ENCODE measurements around the gene PLPP4. TPM values are rescaled to one million over a fixed set of nuclear protein-coding genes. Genes with fewer than 3 reads are reported as not detected.

PLPP4 gene
- total and polyA plus RNA-seq, 2 experiments from 2014 or later, result 0.74 to 1.0 TPM

- DNase-seq (ENCODE audit: low read depth in 1 of 2, low spot score in 1 of 2), result no peak
- no peaks in the 10 kb centered on the region for H3K27me3 ChIP-seq
- H3K9me3 ChIP-seq (ENCODE audit: low read depth), result no peaks in the 10 kb centered on the region
- no peak overlapping the region for H3K4me3 ChIP-seq
- no peaks in the 10 kb centered on the region for H3K4me1 ChIP-seq (ENCODE audit: low read depth)
- no peaks in the 10 kb centered on the region for H3K36me3 ChIP-seq
- no peak for TF ChIP-seq CTCF (IDR thresholded peaks at IDR 0.05; ENCODE audit: low read depth, low read length)
- no peak overlapping the region for H3K27ac ChIP-seq
These were observed 151.0 kb downstream of the PLPP4 start for GRCh38 chr10:120607710-120608703.

GRCh38 chr10:120609006-120609405 lies 152.0 kb downstream of the PLPP4 start:
- TF ChIP-seq CTCF (IDR thresholded peaks at IDR 0.05; ENCODE audit: low read depth, low read length), result no peak
- no peak overlapping the region for H3K27ac ChIP-seq

GRCh38 chr10:120610791-120611190 lies 153.8 kb downstream of the PLPP4 start:
- Histone ChIP-seq H3K27ac (no peak overlapping the region), H3K4me3 (no peak overlapping the region), H3K4me1 (ENCODE audit: low read depth) (no peaks in the 10 kb centered on the region), H3K36me3 (no peaks in the 10 kb centered on the region), H3K27me3 (no peaks in the 10 kb centered on the region), H3K9me3 (ENCODE audit: low read depth) (no peaks in the 10 kb centered on the region)
- TF ChIP-seq CTCF (IDR thresholded peaks at IDR 0.05; ENCODE audit: low read depth, low read length), result no peak
- DNase-seq (ENCODE audit: low read depth in 1 of 2, low spot score in 1 of 2), result no peak

More at GRCh38 chr10:120609006-120609405, 152.0 kb downstream of the PLPP4 start:
- DNase-seq (ENCODE audit: low read depth in 1 of 2, low spot score in 1 of 2), result no peak
- Histone ChIP-seq H3K36me3 (no peaks in the 10 kb centered on the region), H3K4me3 (no peak overlapping the region), H3K4me1 (ENCODE audit: low read depth) (no peaks in the 10 kb centered on the region), H3K27me3 (no peaks in the 10 kb centered on the region), H3K9me3 (ENCODE audit: low read depth) (no peaks in the 10 kb centered on the region)

- no peaks in the 10 kb centered on the region for H3K36me3 ChIP-seq
- no peak for TF ChIP-seq CTCF (IDR thresholded peaks at IDR 0.05; ENCODE audit: low read depth, low read length)
- no peak overlapping the region for H3K27ac ChIP-seq
- DNase-seq (ENCODE audit: low read depth in 1 of 2, low spot score in 1 of 2), result no peak
- no peak overlapping the region for H3K4me3 ChIP-seq
- no peaks in the 10 kb centered on the region for H3K27me3 ChIP-seq
- no peaks in the 10 kb centered on the region for H3K9me3 ChIP-seq (ENCODE audit: low read depth)
- H3K4me1 ChIP-seq (ENCODE audit: low read depth), result no peaks in the 10 kb centered on the region
These were observed 155.7 kb downstream of the PLPP4 start for GRCh38 chr10:120612756-120613155.

- no peak for DNase-seq (ENCODE audit: low read depth in 1 of 2, low spot score in 1 of 2)
These were observed 156.2 kb downstream of the PLPP4 start for GRCh38 chr10:120613180-120613579.

More at GRCh38 chr10:120613180-120613579, 156.2 kb downstream of the PLPP4 start:
- no peak overlapping the region for H3K4me3 ChIP-seq
- no peak overlapping the region for H3K27ac ChIP-seq
- H3K9me3 ChIP-seq (ENCODE audit: low read depth), result no peaks in the 10 kb centered on the region
- no peaks in the 10 kb centered on the region for H3K4me1 ChIP-seq (ENCODE audit: low read depth)
- H3K27me3 ChIP-seq, result no peaks in the 10 kb centered on the region
- TF ChIP-seq CTCF (IDR thresholded peaks at IDR 0.05; ENCODE audit: low read depth, low read length), result no peak
- H3K36me3 ChIP-seq, result no peaks in the 10 kb centered on the region

All from cardiac muscle cell (in vitro differentiated cells and primary cell).